Loucy (cell line): ENCODE data around the gene GOSR1.
"Not testable (repeated sequence)": the region's sequence is repeated elsewhere in the genome, so short reads cannot be mapped to it uniquely, and the experiment has no call there.

Experiments used
- H2AFZ ChIP-seq: fragments of 200-600 bp; sonication (generic); 2 replicates; pipeline ENCODE4 v1.6.0; 2016; ENCODE audit warnings: antibody characterized with exemption, mild to moderate bottlenecking, low read length, moderate library complexity
- H3F3A ChIP-seq: fragments of 200-600 bp; 2 replicates; pipeline ENCODE4 v1.6.0; 2016; ENCODE audit warnings: antibody characterized with exemption, low read depth, mild to moderate bottlenecking
- H3K27me3 ChIP-seq: fragments of 200-600 bp; sonication (generic); 2 replicates; pipeline ENCODE4 v1.6.1; 2014; ENCODE audit warnings: low read length, mild to moderate bottlenecking; ENCODE audit not compliant: insufficient read depth, poor library complexity, severe bottlenecking
- H3K36me3 ChIP-seq: fragments of 200-600 bp; sonication (generic); 2 replicates; pipeline ENCODE4 v1.6.1; 2016; ENCODE audit warnings: low read length; ENCODE audit not compliant: insufficient read depth
- H3K4me1 ChIP-seq: fragments of 200-600 bp; sonication (generic); 2 replicates; pipeline ENCODE4 v1.5.1; 2014; ENCODE audit warnings: low read length, mild to moderate bottlenecking; ENCODE audit not compliant: insufficient read depth, poor library complexity, severe bottlenecking
- H3K4me2 ChIP-seq: fragments of 200-600 bp; sonication (generic); 2 replicates; pipeline ENCODE4 v1.6.0; 2014; ENCODE audit warnings: antibody characterized with exemption, low read length, low read depth, mild to moderate bottlenecking; ENCODE audit not compliant: poor library complexity, severe bottlenecking
- H3K4me3 ChIP-seq: fragments of 200-600 bp; sonication (generic); 2 replicates; pipeline ENCODE4 v1.5.1; 2014; ENCODE audit warnings: low read length, mild to moderate bottlenecking, mixed read lengths; ENCODE audit not compliant: poor library complexity, severe bottlenecking
- H3K79me2 ChIP-seq: fragments of 200-600 bp; sonication (generic); 2 replicates; pipeline ENCODE4 v1.6.1; 2014; ENCODE audit warnings: low read length; ENCODE audit not compliant: insufficient read depth
- H3K9ac ChIP-seq: fragments of 200-600 bp; sonication (generic); 2 replicates; pipeline ENCODE4 v1.6.0; 2014; ENCODE audit warnings: mild to moderate bottlenecking, low read depth, low read length, moderate library complexity; ENCODE audit not compliant: poor library complexity, severe bottlenecking
- H3K9me2 ChIP-seq: fragments of 200-600 bp; sonication (generic); replicated peaks from 2 replicates; pipeline ENCODE4 v1.6.1; 2016; ENCODE audit warnings: low read depth, low read length, mixed read lengths
- H3K9me3 ChIP-seq: fragments of 200-600 bp; sonication (generic); 2 replicates; pipeline ENCODE4 v1.6.1; 2014; ENCODE audit warnings: mild to moderate bottlenecking, antibody characterized with exemption, low read length, low read depth; ENCODE audit not compliant: insufficient read depth
- H4K20me1 ChIP-seq: fragments of 200-600 bp; sonication (generic); 2 replicates; pipeline ENCODE4 v1.6.0; 2014; ENCODE audit warnings: antibody characterized with exemption, low read length, mild to moderate bottlenecking; ENCODE audit not compliant: insufficient read depth, poor library complexity, severe bottlenecking
- CTCF ChIP-seq: fragments of 200-600 bp; sonication (generic); conservative IDR thresholded peaks from 2 replicates; pipeline ENCODE4 v1.5.1; 2014; ENCODE audit warnings: mild to moderate bottlenecking, antibody characterized with exemption, low read length
- EZH2phosphoT487 ChIP-seq: fragments of 200-600 bp; IDR thresholded peaks from 2 replicates; pipeline ENCODE4 v1.6.1; 2018; ENCODE audit warnings: antibody characterized with exemption, mild to moderate bottlenecking, moderate library complexity, borderline replicate concordance

Gene GOSR1

GRCh38 chr17:30532871-30533270 is 55.7 kb downstream of the GOSR1 start:
- no peaks in the 10 kb centered on the region for H3K9me2 ChIP-seq
- H4K20me1 ChIP-seq: no peaks in the 10 kb centered on the region
- H3F3A ChIP-seq: no peaks in the 10 kb centered on the region
- H3K9me3 ChIP-seq: no peaks in the 10 kb centered on the region
- H3K36me3 ChIP-seq: no peaks in the 10 kb centered on the region
- H3K4me2 ChIP-seq: no peak overlapping the region
- TF ChIP-seq CTCF (no peak), EZH2phosphoT487 (no peak)
- H2AFZ ChIP-seq: no peak overlapping the region
- H3K4me3 ChIP-seq: no peak overlapping the region
- H3K9ac ChIP-seq: no peak overlapping the region
- H3K27me3 ChIP-seq: no peaks in the 10 kb centered on the region
- no peaks in the 10 kb centered on the region for H3K4me1 ChIP-seq
- H3K79me2 ChIP-seq: no peaks in the 10 kb centered on the region

GRCh38 chr17:30534298-30534697 is 57.1 kb downstream of the GOSR1 start:
- H2AFZ ChIP-seq: no peak overlapping the region
- H3K36me3 ChIP-seq: no peaks in the 10 kb centered on the region
- no peaks in the 10 kb centered on the region for H4K20me1 ChIP-seq
- H3F3A ChIP-seq: no peaks in the 10 kb centered on the region
- H3K79me2 ChIP-seq: no peaks in the 10 kb centered on the region
- no peaks in the 10 kb centered on the region for H3K4me1 ChIP-seq
- no peaks in the 10 kb centered on the region for H3K9me3 ChIP-seq
- H3K4me2 ChIP-seq: no peak overlapping the region
- TF ChIP-seq CTCF (no peak), EZH2phosphoT487 (no peak)
- H3K4me3 ChIP-seq: no peak overlapping the region
- no peaks in the 10 kb centered on the region for H3K27me3 ChIP-seq
- no peak overlapping the region for H3K9ac ChIP-seq
- no peaks in the 10 kb centered on the region for H3K9me2 ChIP-seq

GRCh38 chr17:30534938-30535921 is 58.0 kb downstream of the GOSR1 start:
- Histone ChIP-seq H3F3A (no peaks in the 10 kb centered on the region), H3K4me1 (no peaks in the 10 kb centered on the region), H2AFZ (no peak overlapping the region), H3K9ac (no peak overlapping the region), H3K4me2 (no peak overlapping the region), H3K79me2 (no peaks in the 10 kb centered on the region), H3K27me3 (no peaks in the 10 kb centered on the region), H3K4me3 (no peak overlapping the region), H3K9me3 (no peaks in the 10 kb centered on the region), H3K36me3 (no peaks in the 10 kb centered on the region), H4K20me1 (no peaks in the 10 kb centered on the region), H3K9me2 (no peaks in the 10 kb centered on the region)
- TF ChIP-seq EZH2phosphoT487: no peak
- no peak for TF ChIP-seq CTCF

- H2AFZ ChIP-seq, H3K4me2 ChIP-seq, H3K9me3 ChIP-seq, H3K9me2 ChIP-seq, H3K27me3 ChIP-seq, H4K20me1 ChIP-seq, H3K9ac ChIP-seq, H3K4me3 ChIP-seq, H3F3A ChIP-seq, H3K4me1 ChIP-seq, H3K36me3 ChIP-seq, H3K79me2 ChIP-seq: not testable (repeated sequence)
Measured at GRCh38 chr17:30536846-30537245, 59.6 kb downstream of the GOSR1 start.

GRCh38 chr17:30537667-30538066 is 60.5 kb downstream of the GOSR1 start:
- not testable (repeated sequence) for H3K4me3 ChIP-seq, H3F3A ChIP-seq, H3K4me1 ChIP-seq, H3K79me2 ChIP-seq, H3K9ac ChIP-seq, H3K4me2 ChIP-seq, H3K27me3 ChIP-seq, H3K9me2 ChIP-seq, H4K20me1 ChIP-seq, H3K36me3 ChIP-seq, H2AFZ ChIP-seq, H3K9me3 ChIP-seq
